GM19025 (cell line): ENCODE measurements around the gene TNIK.
"Not testable (repeated sequence)": the region's sequence is repeated elsewhere in the genome, so short reads cannot be mapped to it uniquely, and the experiment has no call there.

Source experiments
- ATAC-seq: cut with Tn5 transposase; IDR thresholded peaks from one replicate; pipeline ENCODE4 v1.9.1; 2021; ENCODE audit warnings: mild to moderate bottlenecking, low read depth, moderate library complexity; ENCODE audit not compliant: unreplicated experiment

TNIK gene

DNA sequence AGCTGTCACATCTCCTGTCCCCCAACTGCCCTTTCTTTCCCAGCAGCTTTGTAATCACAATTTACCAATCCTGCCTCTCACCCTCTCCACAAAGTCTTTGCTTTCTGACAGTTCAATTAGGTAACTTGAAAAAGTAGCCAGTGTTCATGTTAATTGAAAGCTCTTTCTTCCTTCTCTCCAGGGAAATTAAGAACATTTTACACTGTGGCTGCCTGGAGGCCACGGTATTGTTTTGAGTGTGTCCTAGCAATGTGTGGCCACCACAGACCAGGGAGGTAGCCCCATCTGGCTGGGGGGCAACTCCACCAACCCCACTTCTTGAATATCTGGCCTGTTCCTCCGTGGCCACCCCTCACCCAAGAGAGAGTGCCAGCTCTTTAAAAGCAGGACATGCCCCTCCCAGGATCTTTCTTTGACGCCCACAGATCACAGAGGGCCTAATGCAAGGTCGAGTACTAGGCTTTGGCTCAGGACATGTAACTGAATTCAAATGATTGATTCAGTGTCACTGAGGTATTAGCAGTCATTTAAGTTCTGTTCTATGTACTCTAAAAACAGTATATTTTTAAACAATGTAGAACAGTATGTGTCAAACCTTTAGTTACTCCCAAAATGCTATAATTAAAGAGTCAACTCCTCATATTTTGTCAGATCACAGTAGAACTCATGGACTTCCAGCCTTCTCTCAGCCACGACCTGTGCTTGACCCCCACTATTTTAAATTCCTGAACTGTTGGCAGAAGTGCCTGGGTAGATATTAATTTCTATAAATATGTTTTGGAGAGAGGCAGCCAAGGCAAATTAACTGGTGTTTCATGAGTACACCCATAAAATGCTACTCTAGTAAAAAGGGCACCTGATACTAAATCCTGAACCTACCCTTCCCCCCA is 164.5 kb downstream of the TNIK start:
- no peak for ATAC-seq

GRCh38 chr3:171293142-171293782 is 166.9 kb downstream of the TNIK start:
- no peak for ATAC-seq

DNA sequence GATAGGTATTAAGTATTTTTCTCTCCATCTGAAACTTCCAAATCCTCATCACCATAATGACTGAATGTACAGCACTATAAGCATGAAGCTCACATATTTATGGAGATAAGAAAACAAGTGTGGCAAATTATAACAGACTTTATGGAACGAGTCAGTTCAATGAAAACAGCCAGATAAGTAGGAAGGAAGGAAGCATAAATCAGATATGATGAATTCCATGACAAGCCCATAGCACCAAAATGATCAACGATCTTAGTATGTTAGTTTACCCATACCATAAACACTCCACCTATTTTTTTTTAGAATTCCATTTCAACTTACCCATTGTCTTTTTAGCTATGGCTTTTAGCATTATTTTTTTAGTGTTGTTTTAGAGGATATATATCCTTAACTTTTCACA is 169.5 kb downstream of the TNIK start:
- ATAC-seq: no peak

- ATAC-seq: no peak
Observed at GRCh38 chr3:171289291-171289690, 170.9 kb downstream of the TNIK start.

DNA sequence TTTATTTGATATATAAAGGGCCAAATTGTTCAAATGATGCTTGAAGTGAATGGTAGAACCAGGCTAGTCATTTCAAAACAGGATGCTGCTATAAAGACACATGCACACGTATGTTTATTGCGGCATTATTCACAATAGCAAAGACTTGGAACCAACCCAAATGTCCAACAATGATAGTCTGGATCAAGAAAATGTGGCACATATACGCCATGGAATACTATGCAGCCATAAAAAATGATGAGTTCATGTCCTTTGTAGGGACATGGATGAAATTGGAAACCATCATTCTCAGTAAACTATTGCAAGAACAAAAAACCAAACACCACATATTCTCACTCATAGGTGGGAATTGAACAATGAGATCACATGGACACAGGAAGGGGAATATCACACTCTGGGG is 172.4 kb downstream of the TNIK start:
- ATAC-seq: not testable (repeated sequence)

DNA sequence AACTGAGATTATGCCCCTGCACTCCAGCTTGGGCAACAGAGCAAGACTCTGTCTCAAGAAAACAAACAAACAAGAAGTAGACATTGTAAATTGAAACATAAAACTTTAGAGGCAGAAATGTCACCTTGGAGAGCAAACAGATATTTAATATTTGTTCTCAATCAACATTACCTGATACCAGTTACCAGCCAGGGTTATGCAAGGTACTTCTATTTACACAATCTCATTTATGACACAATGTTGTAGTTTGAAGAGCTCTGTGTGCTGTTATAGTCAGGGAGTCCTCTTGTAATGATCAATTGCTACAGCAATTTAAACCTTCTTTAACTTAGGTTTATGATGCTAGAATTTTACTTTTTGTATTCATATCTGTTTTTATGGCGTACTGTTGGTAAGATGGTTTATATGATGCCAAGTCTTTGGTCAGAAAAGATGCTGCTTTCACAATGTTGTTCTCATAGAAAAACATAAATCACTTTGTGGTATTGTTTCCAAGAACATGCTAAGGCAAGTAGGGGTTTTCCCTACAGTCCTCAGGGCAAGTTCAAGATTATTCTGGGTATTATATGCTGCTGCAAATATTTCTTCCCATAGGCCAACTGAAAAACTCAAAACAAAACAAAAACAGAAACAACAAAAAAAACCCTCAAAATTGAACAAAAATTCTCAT is 173.5 kb downstream of the TNIK start:
- ATAC-seq: no peak

DNA sequence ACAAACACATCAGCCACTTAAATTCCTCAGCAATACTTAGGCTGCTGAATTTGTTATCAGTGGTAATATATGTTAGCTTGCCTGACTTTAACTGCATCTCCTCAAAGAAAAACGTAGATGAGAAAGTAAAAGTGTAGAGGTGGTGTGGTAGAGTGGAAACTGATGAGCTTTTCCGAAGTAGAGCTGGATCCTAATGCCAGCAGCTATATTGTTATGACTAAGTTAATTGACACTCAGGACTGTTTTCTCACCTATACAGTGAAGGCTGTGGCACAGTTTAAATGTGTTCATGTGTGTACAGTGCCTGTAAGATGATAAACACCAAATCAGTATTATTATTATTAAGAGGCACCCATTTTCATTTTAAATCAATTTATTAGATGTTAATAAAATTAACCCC is 174.9 kb downstream of the TNIK start:
- ATAC-seq: no peak

DNA sequence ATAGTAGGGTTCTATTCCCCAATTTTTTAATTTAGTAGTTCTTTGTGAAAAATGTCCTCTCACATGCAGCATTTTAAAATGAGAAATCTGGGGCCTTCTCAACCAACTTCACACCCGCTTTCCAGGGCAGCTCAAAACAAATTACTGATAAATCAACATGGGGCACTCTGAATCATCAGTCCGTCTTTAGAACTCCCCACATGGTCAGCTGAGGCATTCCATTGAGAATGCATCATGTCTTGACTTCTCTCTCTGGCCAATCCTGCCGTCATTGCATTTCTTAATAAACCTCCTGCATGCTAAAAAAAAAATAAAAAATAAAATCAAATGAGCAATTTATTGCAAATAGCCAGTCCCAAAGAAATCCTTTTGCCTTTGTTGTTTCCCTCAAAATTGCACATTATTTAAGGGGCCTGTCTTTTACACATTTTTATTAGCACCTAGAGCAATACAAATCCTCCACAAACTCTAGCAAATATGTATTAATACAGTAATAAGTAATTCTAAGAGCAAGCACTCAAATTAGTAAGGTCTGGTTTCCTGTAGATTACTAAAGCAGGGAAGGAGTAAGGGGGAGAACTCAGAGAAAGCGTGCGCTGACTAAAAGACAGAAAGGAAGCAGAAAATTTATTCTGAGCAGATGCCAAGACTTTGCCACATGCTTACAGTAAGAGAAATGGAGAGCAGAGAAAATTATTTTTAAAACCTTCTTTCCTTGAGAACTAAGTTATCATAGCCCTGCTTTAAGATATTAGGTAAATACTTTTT is 175.7 kb downstream of the TNIK start:
- peak; percentile 38 for ATAC-seq

- ATAC-seq: no peak
Observed at GRCh38 chr3:171283848-171284222, 176.4 kb downstream of the TNIK start.

GRCh38 chr3:171283183-171283847 is 176.9 kb downstream of the TNIK start:
- ATAC-seq: no peak

DNA sequence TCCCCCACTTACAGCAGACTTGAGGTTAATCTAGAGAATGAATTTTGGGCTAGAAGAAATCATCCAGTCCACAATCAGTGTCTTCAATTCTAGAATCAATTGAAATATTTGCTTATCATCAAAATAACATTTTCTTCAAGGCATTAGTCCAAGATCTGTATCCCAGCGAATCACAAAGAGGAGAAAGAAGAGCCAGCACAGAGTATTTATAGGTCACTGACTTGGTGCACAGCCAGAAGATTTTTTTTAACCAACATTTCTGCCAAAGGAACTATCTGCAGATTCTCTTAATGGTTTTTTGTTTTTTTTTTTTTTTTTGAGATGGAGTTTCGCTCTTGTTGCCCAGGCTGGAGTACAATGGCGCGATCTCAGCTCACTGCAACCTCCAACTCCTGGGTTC is 178.2 kb downstream of the TNIK start:
- no peak for ATAC-seq

DNA sequence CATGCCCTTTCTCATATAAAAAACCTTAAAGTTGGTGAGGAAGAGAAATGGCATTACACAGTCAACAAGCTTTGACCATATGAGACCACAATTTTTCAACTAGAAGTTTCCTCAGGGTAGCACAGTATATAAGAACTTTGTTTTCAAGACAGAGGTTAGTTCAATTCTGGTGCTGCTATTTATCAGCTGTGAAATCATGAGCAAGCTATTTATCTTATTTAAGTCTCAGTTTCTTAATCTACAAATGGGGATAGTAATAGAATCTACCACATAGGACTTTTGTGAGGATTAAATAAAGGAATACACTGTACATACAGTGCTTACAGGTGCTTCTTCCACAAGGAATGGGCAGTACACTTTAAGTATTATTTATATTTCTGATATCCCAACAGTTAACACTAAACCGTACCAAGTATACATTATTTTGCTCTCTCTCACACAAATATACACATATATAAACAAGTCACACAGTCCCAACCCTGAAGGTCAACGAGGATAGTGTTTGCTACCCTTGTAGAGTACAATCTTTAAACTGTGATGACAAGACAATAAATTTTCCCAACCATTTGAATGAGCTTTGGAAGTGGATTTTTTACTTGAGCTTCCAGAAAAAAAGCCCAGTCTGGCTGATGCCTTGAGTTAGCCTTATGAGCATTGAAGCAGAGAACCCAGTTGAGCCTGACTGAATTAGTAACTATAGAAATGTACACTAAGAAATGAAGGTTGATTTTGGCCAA is 178.8 kb downstream of the TNIK start:
- no peak for ATAC-seq

- no peak for ATAC-seq
Observed at GRCh38 chr3:171279972-171280371, 180.2 kb downstream of the TNIK start.

- ATAC-seq: no peak
Observed at GRCh38 chr3:171278299-171278590, 182.0 kb downstream of the TNIK start.

DNA sequence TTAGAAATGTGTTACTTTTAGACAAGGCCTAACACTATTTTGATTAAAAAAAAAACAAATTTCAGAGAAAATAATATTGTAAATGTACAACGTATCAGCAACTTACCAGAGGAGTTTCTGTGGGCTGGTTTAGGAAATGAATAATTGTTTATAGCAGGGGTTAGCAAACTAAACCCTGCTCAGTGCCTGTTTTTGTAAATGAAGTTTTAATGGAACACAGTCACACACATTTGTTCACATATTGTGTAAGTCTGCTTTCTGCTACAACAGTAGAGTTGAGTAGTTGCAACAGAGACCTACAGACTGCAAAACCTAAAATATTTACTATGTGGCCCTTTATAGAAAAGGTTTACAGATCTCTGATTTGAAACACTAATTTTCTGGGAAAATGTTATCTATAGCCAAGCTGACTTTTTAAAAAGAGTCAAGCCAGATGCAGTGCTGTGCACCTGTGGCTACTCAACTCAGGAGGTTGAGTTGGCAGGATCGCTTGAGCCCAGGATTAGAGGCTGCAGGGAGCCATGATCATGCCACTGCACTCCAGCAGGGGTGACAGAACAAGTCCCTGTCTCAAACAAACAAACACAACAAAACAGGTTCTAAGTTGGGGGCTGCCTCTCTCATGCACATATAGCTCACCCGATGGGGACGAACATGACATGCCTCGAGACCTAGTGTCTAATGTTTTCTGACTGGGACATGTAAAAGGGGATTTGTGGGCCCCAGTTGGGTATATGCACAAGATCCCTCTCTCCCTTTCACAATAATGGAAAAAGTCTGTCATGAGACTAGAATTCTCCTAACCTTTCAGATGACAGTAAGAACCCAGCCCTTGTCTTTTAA is 182.5 kb downstream of the TNIK start:
- no peak for ATAC-seq

GRCh38 chr3:171276923-171277322 is 183.3 kb downstream of the TNIK start:
- ATAC-seq: no peak

GRCh38 chr3:171274222-171274621 is 186.0 kb downstream of the TNIK start:
- no peak for ATAC-seq

- no peak for ATAC-seq
Observed at GRCh38 chr3:171270541-171270940, 189.7 kb downstream of the TNIK start.

- ATAC-seq: no peak
Observed at GRCh38 chr3:171269542-171269941, 190.7 kb downstream of the TNIK start.
